Measurements from ENCODE around the gene TMEM9B.
"Not testable (repeated sequence)": the region's sequence is repeated elsewhere in the genome, so short reads cannot be mapped to it uniquely, and the experiment has no call there.

TMEM9B gene

DNA sequence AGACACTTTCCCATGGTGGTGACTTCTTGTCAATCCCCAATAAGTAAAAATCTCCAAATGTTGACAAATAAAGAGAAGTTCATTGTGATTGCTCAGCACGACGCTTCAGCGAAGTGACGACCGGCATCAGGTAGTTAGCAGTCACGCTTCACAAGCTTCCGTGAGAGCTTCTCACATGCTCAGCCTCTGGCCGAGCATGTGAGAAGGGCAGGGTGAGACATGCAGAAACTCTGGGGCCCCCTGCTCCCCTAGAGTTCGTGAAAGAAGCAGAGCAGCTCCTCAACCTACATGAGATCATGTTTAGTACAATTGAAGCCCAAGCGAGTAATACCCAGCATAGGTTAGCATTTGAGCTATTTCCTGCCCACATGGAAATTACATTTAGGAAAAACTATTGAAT, 27.1 kb downstream of the TMEM9B start:
- no peak overlapping the region for H3K4me2 ChIP-seq
- H3K27me3 ChIP-seq = no peaks in the 10 kb centered on the region
- no peak overlapping the region for H3K27ac ChIP-seq

DNA sequence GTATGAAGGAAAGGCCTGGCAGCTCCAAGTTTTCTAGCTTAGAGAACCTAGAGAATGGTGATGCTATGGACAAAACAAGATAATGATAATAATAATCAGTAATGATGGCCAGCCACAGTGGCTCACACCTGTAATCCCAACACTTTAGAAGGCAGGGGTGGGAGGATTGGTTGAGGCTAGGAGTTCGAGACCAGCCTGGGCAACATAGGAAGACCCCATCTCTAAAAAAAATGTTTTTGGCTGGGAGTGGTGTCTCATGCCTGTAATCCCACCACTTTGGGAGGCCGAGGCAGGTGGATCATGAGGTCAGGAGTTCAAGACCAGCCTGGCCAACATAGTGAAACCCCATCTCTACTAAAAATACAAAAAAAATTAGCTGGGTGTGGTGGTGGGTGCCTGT, 28.5 kb downstream of the TMEM9B start:
- not testable (repeated sequence) for H3K36me3 ChIP-seq; H3K4me3 ChIP-seq; H3K27me3 ChIP-seq; H3K9me3 ChIP-seq (replicated peaks in 1 of 11); H3K4me1 ChIP-seq; H3K4me2 ChIP-seq; H3K9ac ChIP-seq; H3K27ac ChIP-seq; H4K20me1 ChIP-seq

More for the DNA sequence above, 27.1 kb downstream of the TMEM9B start:
- Histone ChIP-seq H3K9ac (no peak overlapping the region), H4K20me1 (no peaks in the 10 kb centered on the region; a peak in 1 of 22 replicates), H3K9me3 (replicated peaks in 1 of 11) (no peaks in the 10 kb centered on the region), H3K4me3 (no peak overlapping the region), H3K4me1 (no peaks in the 10 kb centered on the region), H3K36me3 (no peaks in the 10 kb centered on the region)
- TF ChIP-seq Cebpa-rat (IDR thresholded peaks at IDR 0.05) = no peak

DNA sequence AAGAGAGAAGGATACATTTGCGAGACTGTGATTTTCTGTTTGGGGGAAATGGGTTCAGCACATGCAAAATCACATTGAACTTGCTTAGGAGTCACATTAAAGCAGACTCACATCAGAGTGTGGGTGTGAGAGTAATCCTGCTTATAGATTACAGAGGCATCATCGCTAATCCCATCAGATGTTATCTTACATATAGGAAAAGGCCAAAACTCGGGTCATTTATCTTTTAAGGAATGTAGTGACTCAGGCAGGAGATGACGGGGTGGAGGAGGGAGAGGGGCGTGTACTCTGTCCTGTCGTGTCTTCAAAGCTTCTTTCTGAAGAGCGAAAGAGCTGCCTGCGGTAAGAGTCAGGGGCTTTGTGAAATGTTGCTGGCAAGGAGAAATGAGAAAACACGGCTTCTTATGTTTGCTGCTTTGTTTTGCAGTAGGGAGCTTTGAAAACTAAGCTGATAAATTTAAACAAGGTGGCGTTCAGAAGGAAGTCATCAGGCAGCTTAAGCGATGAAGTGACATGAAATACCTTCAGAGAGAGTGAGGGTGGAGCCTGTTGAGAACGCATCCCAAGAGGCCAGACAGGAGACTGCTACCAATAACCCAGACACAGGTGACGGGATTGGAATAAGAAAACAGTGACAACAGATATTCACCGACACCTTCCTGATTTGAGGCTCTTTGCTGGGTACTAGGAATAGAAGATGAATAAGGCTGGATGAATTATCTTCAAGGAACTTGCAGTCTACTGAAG, 29.3 kb downstream of the TMEM9B start:
- H3K9ac ChIP-seq = no peak overlapping the region
- no peak overlapping the region for H3K27ac ChIP-seq
- H4K20me1 ChIP-seq = no peaks in the 10 kb centered on the region; a peak in 1 of 22 replicates
- H3K36me3 ChIP-seq = no peaks in the 10 kb centered on the region
- no peaks in the 10 kb centered on the region for H3K27me3 ChIP-seq
- H3K4me1 ChIP-seq = 0 out of 20 replicates have a peak, but pooled peaks cover 0 to 4% (median 0%) of the 10 kb centered on the region in 10 experiments
- no peak for TF ChIP-seq Cebpa-rat (IDR thresholded peaks at IDR 0.05)
- no peak overlapping the region for H3K4me3 ChIP-seq
- no peaks in the 10 kb centered on the region for H3K9me3 ChIP-seq (replicated peaks in 1 of 11)
- H3K4me2 ChIP-seq = no peak overlapping the region

DNA sequence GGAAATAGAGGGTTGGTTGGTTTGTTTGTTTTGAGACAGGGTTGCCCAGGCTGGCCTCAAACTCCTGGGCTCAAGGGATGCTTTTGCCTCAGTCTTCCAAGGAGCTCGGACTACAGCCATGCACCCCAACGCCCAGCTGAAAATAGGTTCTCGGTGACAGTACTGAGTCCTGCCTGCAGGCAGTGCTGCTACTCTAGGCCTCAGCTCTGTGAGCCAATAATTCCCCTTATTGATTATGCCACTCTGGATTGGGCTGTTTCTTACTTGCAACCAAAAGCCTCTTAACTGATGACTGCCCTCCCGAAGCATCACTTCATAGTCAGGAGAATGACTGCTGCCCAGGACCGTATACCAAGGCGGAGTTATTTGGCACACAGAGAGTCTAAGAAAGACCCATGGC, 30.3 kb downstream of the TMEM9B start:
- H3K9ac ChIP-seq = no peak overlapping the region
- H3K4me2 ChIP-seq = no peak overlapping the region
- H3K4me1 ChIP-seq = 0 out of 20 replicates have a peak, but pooled peaks cover 0 to 4% (median 0%) of the 10 kb centered on the region in 10 experiments
- no peaks in the 10 kb centered on the region for H3K27me3 ChIP-seq
- 0 out of 22 replicates have a peak, but pooled peaks cover 0 to 4% (median 0%) of the 10 kb centered on the region in 11 experiments for H3K36me3 ChIP-seq
- H3K4me3 ChIP-seq = no peak overlapping the region
- no peak overlapping the region for H3K27ac ChIP-seq
- no peaks in the 10 kb centered on the region for H3K9me3 ChIP-seq (replicated peaks in 1 of 11)
- no peaks in the 10 kb centered on the region; a peak in 1 of 22 replicates for H4K20me1 ChIP-seq
- TF ChIP-seq Cebpa-rat (IDR thresholded peaks at IDR 0.05) = no peak

DNA sequence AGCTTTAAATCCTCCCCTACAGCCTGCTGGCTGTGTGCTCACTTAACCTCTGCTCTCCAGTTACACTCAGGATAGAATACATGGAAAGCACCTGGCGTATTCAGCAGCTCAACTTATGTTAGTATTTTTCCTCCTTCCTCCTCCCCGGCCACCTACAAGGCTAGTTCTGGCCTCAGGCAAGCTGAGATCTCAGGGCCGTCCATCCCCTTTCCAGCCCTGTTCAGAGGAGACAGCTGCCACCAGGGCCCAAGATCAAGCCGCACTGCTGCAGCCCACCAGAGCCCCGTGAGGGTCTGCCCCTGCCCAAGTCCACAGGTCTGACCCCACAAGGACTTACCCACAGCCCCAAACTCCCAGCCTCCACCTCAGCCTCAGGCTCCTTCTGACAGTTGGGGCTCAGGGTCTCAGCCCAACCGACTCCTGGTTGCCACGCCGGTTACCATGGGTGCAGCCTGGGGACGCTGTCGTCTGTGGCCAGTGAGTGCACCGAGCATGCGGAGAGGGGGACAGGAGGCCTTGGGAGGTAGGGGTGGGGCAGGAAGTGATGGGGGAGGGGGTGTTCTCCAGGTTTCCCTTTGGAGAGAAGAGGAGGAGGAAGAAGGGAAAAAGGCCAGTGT, 31.6 kb downstream of the TMEM9B start, which contains the start of gene C11orf16:
Gene C11orf16 (minus strand): TSS at position 384 of the 617 bp plus-strand sequence. CDS start 639 bp downstream, outside the sequence.
- Histone ChIP-seq H3K9ac (no peak within 1 kb of the TSS), H3K9me3 (replicated peaks in 1 of 11) (no peaks in the 10 kb centered on the region), H3K4me2 (no peak within 1 kb of the TSS), H3K4me3 (no peak within 1 kb of the TSS), H3K27ac (no peak within 1 kb of the TSS), H3K27me3 (no peaks in the 10 kb centered on the region), H3K36me3 (peaks cover 0 to 8% (median 0%) of the 10 kb centered on the region in 11 experiments; a peak in 1 of 22 replicates), H4K20me1 (no peaks in the 10 kb centered on the region; a peak in 1 of 22 replicates), H3K4me1 (0 out of 20 replicates have a peak, but pooled peaks cover 0 to 4% (median 0%) of the 10 kb centered on the region in 10 experiments)
- TF ChIP-seq Cebpa-rat (IDR thresholded peaks at IDR 0.05) = no peak

DNA sequence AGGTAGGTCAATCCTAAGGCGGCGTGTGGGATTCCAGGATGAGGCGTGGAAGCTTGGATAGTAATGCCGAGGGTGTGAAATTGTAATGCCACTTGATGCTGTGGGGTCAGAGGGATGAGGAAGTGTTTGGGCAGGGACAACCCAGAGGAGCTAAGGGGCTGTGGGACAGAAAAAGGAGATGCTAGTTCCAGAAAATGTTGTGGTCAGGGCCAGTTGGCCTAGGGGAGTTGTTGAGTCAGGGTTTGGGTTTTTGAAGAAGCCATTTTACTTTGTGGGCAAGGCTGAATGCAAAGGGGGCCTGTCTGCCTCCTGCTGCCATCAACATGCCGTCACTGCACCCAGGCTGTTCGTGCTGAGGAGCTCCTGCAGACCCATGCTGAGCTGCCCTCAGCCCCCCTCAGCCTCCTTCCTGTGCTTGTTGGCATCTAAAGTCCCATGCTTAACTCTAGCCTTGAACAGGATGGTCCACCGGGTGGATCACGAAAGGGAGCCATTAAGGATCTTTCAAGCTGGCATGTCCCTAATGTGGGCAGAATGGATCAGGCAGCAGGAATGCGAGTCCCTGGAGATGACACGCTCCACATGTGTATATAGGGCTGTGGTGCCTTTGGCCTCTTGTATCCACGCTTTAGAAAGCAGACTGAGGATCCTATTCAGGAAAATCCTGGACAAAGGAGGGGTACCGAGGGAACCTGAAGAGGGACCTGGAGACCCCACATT, 33.6 kb downstream of the TMEM9B start:
- Histone ChIP-seq H3K4me3 (no peak overlapping the region), H3K4me2 (no peak overlapping the region; a peak in 1 of 22 replicates), H3K36me3 (peaks cover 0 to 25% (median 3%) of the 10 kb centered on the region in 11 experiments; a peak in 6 of 22 replicates), H3K9ac (no peak overlapping the region), H3K27me3 (no peaks in the 10 kb centered on the region), H3K4me1 (0 out of 20 replicates have a peak, but pooled peaks cover 0 to 4% (median 0%) of the 10 kb centered on the region in 10 experiments), H3K9me3 (replicated peaks in 1 of 11) (no peaks in the 10 kb centered on the region), H4K20me1 (no peaks in the 10 kb centered on the region; a peak in 1 of 22 replicates), H3K27ac (no peak overlapping the region)
- no peak for TF ChIP-seq Cebpa-rat (IDR thresholded peaks at IDR 0.05)

DNA sequence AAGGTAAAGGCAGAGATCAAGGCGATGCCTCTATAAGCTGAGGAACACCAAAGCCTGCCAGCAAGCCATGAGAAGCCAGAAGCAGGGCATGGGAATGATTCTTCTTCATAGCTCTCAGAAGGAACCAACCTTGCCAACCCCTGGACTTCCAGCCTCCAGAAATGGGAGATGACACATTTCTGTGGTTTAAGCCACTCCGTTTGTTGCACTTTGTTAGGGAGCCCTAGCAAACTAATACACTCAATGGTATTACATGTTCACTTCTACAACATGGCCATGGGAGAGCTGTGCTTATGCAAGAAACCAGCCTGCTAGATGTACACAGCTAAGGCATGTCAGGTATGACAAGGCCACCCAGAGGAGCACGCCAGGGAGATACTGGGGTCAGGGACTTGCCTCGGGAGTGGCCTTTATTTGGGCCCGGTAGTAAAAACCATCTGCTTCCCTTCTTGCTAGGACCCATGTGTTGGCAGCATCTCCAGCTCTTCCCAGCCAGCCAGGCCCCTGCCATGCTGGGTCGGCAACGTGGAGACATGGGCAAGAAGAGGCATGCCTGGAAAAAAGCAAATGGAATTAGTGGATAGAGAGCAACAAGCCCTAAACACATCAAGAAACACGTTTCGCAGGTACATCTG, 35.1 kb downstream of the TMEM9B start:
- H3K4me1 ChIP-seq = 0 out of 20 replicates have a peak, but pooled peaks cover 0 to 4% (median 0%) of the 10 kb centered on the region in 10 experiments
- H3K4me2 ChIP-seq = no peak overlapping the region
- H4K20me1 ChIP-seq = peaks cover 0 to 6% (median 0%) of the 10 kb centered on the region in 11 experiments; a peak in 2 of 22 replicates
- H3K36me3 ChIP-seq = peaks cover 6 to 40% (median 18%) of the 10 kb centered on the region in 11 experiments; a peak in 16 of 22 replicates
- TF ChIP-seq Cebpa-rat (IDR thresholded peaks at IDR 0.05) = no peak
- H3K27ac ChIP-seq = no peak overlapping the region
- no peak overlapping the region for H3K9ac ChIP-seq
- H3K9me3 ChIP-seq (replicated peaks in 1 of 11) = no peaks in the 10 kb centered on the region
- no peaks in the 10 kb centered on the region for H3K27me3 ChIP-seq
- H3K4me3 ChIP-seq = no peak overlapping the region

DNA sequence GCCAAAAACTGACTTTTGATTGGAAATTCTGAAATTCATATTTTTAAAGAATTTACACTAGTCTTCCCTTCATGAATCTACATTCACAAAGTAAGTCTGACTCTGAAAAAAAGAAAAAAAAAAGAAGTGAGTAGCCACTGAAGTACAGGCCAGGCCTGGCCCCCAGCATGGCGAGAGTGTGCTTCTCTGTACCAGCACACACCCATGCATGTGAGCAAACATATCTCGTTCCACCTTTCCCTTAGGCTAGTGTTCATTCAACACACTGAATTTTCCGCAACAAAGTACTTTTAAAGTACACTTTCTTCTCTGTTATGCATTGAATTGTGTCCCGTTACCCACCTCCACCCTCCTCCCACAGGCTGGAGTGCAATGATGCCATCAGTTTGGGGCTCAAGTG, 36.0 kb downstream of the TMEM9B start:
- H3K4me2 ChIP-seq = no peak overlapping the region
- TF ChIP-seq Cebpa-rat (IDR thresholded peaks at IDR 0.05) = no peak
- no peak overlapping the region for H3K4me3 ChIP-seq
- no peaks in the 10 kb centered on the region for H3K27me3 ChIP-seq
- H3K9me3 ChIP-seq (replicated peaks in 1 of 11) = no peaks in the 10 kb centered on the region
- peaks cover 0 to 9% (median 0%) of the 10 kb centered on the region in 11 experiments; a peak in 2 of 22 replicates for H4K20me1 ChIP-seq
- 0 out of 20 replicates have a peak, but pooled peaks cover 0 to 4% (median 0%) of the 10 kb centered on the region in 10 experiments for H3K4me1 ChIP-seq
- no peak overlapping the region for H3K9ac ChIP-seq
- peaks cover 12 to 47% (median 23%) of the 10 kb centered on the region in 11 experiments for H3K36me3 ChIP-seq
- no peak overlapping the region for H3K27ac ChIP-seq
